Fibroblast of pulmonary artery (primary cell): ENCODE data around the gene BRD3OS.
"Not testable (repeated sequence)": the region's sequence is repeated elsewhere in the genome, so short reads cannot be mapped to it uniquely, and the experiment has no call there.

Experiments used
- DNase-seq: peaks from one replicate; pipeline ENCODE4 v3.0.0-alpha.2; 2010; ENCODE audit warnings: low read depth
- H3K4me3 ChIP-seq: replicated peaks from 2 replicates; pipeline ENCODE4 v1.5.1; 2011; ENCODE audit warnings: low read depth, mild to moderate bottlenecking, control low read depth, low read length, moderate library complexity
- TF ChIP-seq, protein P1 (sequence below): IDR thresholded peaks from 2 replicates; pipeline ENCODE4 v1.5.1; 2011; ENCODE audit warnings: mild to moderate bottlenecking, control low read depth, low read length, inconsistent platforms; ENCODE audit errors: missing control alignments

Gene BRD3OS

DNA sequence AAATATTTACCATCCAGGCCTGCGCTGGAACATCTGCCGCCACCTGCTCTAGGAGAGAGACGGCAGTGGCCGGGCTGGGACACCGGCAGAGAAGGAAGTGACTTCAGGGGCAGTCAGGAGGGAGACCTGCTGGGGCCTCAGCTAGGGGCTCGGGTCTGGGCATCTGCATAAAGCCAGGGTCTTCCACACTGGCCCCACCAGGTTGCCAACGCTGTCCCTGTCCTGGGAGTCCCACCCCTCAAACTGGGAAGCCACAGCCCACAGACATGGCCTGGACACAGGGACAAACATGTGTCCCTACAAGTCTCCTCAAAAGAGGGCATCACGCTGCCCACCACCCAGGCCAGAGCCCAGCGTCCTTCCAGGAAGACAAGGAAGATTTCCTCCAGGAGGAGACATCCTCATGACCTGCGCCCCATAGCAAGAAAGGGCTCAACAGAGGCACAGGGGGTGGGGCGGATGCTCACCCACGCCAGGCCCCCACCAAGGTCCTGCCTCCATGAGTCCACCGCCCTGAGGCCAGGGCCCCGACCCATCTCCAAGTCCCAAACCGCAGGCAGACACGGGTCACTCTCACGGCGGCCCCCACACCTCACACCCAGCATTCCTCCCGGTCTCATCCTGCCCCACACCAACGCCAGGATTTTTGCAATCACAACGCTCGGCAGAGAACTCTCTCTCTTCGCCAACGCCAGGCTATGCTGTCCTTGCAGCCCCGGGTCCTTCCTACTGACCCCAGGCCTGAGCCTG is 42.1 kb upstream of the BRD3OS start:
- DNase-seq: no peak
- TF ChIP-seq, protein P1, sequence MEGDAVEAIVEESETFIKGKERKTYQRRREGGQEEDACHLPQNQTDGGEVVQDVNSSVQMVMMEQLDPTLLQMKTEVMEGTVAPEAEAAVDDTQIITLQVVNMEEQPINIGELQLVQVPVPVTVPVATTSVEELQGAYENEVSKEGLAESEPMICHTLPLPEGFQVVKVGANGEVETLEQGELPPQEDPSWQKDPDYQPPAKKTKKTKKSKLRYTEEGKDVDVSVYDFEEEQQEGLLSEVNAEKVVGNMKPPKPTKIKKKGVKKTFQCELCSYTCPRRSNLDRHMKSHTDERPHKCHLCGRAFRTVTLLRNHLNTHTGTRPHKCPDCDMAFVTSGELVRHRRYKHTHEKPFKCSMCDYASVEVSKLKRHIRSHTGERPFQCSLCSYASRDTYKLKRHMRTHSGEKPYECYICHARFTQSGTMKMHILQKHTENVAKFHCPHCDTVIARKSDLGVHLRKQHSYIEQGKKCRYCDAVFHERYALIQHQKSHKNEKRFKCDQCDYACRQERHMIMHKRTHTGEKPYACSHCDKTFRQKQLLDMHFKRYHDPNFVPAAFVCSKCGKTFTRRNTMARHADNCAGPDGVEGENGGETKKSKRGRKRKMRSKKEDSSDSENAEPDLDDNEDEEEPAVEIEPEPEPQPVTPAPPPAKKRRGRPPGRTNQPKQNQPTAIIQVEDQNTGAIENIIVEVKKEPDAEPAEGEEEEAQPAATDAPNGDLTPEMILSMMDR: no peak
- no peak overlapping the region for H3K4me3 ChIP-seq

DNA sequence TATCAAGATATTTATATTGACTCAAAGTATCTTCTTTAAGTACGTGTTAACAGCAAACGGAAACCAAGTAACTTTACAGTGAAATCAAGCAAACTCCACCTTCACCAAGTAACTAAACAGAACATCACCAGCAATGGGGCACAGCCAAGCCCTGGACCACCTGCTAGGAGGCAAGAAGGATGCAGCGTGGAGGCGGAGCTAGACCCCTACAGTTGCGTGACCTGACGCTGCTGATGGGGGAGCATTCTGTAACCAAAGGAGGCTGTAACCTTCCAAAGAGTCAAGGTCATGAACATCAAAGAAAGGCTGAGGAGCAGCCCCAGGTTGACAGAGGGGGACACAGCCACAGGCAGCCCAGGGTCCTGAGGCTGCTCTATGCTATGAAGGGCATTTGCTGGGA is 39.2 kb upstream of the BRD3OS start:
- no peak for DNase-seq
- H3K4me3 ChIP-seq: no peak overlapping the region
- TF ChIP-seq, protein P1: no peak

DNA sequence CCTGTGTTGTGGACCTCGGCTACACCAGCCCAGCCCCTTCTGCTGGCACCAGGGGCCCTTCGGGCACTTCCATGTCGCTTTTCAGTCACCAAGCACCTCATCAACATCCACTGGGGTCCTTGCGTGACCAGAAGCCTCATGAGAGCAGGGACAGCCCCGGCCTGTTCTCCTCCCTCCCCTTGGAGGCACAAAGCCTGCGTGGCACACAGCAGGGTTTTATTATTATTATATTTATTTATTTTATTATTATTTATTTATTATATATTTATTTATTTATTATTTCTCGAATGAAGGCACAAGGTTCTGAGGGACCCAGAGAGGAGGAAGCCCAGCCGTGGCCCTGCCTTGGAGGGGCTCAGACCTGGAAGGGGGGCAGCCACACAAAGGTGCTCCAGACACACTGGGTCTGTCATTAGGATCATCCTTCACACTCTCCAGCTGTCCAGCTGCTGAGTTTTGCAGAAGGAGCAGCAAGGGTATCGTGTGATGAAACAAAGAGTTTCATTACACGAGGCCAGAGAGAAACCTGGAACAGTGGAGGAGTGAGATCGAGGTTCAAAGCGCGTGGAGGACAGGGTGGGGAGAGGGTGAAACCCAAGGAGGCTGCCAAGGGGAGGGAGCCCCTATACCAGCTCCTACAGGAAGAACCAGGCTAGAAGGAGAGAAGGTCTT is 38.4 kb upstream of the BRD3OS start:
- TF ChIP-seq, protein P1: no peak
- H3K4me3 ChIP-seq: no peak overlapping the region
- DNase-seq: no peak

DNA sequence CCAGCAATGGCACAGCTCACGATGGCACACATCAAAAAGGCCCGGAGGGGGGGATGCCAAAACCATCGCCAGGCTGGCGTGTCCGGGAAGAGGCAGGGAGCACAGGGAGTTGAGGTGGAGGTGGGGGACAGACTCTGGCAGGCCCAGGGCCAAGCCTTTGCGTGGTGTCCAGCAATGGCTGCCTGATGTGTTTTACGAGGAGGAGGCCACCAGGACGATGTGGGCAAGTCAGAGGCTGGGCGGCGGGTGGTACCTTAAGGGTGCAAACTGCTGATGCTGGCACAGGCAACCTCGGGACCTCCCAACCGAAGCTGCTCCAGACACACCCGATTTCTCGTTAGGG is 37.9 kb upstream of the BRD3OS start:
- TF ChIP-seq, protein P1: no peak
- no peak for DNase-seq
- H3K4me3 ChIP-seq: no peak overlapping the region

DNA sequence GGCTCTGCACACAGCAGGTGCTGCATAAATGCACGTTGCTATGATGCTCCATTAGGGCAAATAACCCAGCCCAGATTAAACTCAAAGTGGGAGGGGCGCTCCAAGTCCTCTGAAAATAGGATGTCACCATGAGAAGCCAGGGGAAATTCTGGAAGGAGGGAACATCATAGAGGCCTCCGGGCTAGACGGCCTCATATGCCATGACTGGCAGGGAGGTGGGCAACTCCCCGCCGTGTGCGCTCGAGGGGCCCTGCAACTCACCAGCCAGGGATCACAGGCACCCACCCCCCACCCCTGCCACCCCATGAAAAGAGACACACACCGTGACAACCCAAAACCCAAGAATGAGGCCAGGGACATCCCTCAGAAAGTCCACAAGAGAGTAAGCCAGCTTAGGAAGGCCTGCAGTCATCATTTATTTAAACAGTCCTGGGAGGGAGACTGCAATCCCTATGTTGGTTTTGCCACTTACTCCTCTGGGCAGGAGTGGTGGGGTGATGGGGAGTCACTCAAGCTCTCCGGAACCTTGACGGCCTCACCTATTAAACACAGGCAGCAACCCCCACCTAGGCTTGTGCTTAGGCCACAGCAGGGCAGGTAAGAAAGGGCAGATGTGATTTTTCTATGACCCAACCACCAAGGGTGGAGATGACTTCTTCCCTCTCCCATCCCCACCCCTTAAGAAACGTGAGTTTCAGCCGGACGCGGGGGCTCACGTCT is 37.2 kb upstream of the BRD3OS start:
- TF ChIP-seq, protein P1: no peak
- H3K4me3 ChIP-seq: no peak overlapping the region
- no peak for DNase-seq

DNA sequence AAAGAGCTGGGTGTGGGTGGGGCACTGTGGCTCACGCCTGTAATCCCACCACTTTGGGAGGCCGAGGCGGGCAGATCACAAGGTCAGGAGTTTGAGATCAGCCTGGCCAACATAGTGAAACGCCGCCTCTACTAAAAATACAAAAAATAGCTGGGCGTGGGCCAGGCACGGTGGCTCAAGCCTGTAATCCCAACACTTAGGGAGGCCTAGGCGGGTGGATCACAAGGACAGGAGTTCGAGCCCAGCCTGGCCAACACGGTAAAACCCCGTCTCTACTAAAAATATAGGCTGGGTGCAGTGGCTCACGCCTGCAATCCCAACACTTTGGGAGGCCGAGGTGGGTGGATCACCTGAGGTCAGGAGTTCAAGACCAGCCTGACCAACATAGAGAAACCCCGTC is 36.5 kb upstream of the BRD3OS start:
- DNase-seq, H3K4me3 ChIP-seq: not testable (repeated sequence)

DNA sequence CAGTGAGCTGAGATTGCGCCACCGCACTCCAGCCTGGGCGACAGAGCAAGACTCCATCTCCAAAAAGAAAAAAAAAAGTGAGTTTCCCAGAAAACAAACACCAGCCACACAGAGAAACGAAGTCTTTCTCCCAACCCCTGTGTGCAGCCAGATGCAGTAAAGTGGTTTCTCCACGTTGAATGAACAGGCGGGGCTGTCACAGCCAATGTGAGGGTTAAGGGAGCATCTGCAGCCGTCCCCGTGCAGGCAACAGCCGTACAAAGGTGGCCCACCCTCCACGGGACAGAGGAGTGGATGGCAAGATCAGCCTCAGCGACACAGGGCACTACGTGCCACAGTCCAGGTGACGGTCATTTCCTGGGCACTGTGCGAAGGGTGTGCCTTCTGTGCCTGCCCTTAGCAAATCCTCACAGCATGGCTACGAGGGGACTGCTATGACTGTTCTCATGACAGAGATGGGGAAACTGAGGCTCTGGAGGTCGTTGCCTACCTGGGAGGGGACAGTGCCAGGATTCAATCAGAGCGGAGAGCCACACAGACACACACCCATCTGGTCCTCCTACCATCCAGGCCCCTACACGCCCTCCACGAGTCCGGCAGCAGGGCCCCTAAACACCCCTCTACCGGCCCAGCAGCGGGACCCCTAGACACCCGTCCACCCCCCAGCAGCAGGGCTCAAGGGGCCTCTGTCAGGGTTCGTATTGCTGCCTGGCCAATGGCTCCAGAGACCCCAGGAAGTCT is 35.5 kb upstream of the BRD3OS start:
- DNase-seq: no peak
- TF ChIP-seq, protein P1: no peak
- peak overlapping the region; percentile 76 for H3K4me3 ChIP-seq
